Measurements from ENCODE around the gene PARP6.
"Not testable (repeated sequence)": the region's sequence is repeated elsewhere in the genome, so short reads cannot be mapped to it uniquely, and the experiment has no call there.

The PARP6 gene

DNA sequence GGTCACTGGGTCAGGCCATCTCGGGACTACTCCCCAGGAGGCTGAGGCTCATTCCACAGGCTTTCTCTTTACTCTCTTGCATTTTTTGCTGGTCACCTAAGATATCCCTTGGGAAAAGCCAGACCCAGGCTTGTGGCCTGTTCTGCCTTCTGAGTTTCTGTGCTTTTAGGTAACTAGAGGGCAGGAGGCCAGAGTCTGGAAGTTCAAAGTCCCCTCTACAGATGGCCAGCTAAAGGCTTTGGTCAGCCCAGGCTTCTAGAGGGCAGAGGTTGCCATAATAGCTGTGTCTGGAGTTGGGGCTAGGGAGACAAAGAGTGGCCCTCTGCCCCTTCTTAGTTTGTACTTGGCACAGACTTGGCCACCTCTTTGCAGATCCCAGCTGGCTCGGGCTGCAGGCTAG, 8.4 kb upstream of the PARP6 start:
- no peak for DNase-seq (ENCODE audit: low read depth)

DNA sequence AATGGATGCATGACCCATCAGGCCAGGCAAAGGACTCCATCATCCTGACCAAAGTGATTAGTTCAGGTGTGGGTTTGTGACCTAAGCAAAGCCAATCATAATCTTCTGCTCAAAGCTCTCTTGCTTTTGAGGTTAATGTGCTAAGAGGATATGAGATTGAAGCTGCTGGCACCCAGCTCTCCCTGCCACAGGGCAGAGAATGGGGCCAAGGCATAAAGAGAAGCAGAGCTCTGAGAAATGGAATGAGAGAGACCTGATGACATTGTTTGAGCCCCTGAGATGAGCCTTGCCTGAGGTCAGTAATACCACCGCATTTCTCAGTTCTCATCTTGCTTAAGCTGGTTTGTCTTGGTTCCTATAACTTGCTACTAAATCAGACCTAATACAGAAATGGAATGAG, 6.4 kb upstream of the PARP6 start:
- no peak for DNase-seq (ENCODE audit: low read depth)

DNA sequence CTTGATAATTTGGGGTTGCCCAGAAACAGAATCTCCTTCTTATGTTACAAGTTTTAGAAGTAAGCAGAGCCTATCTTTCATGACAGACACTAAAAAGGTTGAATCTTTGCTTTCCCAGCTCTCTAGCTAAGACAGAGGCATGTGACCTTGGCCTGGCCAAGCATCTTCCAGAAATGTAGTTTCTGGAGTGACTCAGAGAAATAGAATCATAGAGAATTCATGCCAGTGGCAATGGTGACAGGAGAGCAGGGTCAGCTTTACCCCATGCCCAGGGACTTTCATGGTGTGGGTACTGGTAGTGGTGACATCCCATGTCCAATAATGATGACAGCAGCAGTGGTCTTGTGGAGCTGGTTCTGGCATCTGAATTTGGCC, 4.0 kb upstream of the PARP6 start:
- no peak for DNase-seq (ENCODE audit: low read depth)

DNA sequence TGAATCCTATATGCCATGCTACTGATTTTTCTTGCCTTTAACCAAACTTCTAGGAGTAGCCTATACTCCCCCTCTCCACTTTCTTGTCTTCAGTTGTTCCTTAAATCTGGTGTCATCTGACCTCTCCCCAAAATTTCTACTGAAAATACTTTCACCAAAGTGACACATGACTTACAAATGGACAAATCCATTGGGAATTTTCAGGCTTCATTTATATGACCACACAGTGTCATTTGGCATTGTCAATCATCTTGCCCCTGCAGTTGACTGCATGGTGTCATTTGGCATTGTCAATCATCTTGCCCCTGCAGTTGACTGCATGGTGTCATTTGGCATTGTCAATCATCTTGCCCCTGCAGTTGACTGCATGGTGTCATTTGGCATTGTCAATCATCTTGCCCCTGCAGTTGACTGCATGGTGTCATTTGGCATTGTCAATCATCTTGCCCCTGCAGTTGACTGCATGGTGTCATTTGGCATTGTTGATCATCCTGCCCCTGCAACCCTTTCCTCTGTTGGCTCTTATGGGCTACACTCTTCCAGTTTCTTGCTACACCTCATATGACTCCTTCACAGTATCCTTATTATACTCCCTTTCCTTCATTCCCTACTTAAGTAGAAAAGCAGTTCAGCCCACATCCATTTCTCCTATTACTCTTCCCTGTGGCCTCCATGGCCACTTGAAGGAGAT, 3.4 kb upstream of the PARP6 start:
- not testable (repeated sequence) for DNase-seq (ENCODE audit: low read depth)

DNA sequence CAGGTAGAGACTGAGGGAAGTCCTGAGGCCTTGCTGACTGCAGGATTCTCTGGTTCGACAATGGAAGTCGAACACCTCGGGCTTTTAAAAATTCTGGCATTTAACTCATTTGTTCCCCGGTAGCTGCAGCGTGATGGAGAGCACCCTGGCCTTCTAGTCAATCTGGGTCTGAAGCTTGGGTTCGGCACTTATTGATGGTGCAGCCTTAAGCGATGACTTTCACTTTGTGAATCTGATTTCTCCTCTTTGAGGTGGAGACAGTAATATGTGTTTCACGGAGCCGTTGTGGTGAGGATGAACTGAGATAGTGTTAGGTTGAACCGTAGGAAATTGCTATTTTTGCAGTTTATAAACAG, 621 bp upstream of the PARP6 start:
- DNase-seq (ENCODE audit: low read depth): no peak

DNA sequence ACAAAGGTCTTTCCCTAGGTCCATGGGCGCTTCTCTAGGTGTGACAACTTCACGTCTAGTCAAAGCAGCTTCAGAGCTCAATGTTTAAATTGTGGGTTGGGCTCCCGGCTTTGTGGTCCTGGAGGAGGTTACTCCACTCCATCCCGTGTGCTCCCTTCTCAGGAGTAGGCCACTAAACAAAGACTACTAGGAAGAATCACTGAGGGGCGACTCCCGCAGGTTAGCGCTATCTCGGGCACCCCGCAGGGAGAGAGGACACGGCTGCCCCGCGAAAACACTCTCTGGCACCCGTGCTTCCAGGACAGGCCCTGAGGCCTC, 500 bp downstream of the PARP6 start:
- peak; percentile 0 for DNase-seq (ENCODE audit: low read depth)

DNA sequence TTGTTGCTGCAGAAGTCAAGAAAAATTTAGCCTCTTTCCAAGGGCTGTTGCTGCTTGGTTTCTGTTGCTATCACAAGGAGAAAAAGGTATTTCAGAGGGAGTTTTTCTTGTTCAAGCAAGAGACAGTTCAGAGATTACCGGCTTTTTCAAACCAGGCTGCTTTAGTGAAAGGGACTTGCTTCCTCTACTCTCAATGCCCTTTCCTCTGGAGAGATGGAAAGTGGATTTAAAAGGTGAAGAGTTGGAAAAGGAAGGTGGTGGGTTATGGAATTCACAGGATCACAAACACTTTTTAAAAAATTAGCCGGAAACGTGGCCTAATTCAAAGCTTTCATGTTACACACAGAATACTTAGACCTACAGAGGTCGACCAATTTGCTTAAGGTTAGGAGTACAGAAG, 1.1 kb downstream of the PARP6 start:
- DNase-seq (ENCODE audit: low read depth): no peak

DNA sequence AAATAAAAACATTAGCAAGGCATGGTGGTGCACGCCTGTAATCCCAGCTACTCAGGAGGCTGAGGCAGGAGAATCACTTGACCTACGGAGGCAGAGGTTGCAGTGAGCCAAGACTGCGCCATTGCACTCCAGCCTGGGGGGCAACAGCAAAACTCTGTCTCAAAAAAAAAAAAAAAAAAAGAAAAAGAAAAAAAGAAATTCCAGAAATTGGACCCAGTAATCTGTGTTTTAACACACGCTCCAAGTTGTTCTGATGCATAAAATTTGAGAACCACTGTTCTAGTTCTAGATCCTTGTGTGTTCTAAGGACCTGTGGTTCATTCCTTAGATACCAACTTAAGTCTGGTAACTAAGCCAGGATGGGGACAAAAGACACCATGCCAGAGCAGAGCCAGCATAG, 2.6 kb downstream of the PARP6 start:
- DNase-seq (ENCODE audit: low read depth): no peak

DNA sequence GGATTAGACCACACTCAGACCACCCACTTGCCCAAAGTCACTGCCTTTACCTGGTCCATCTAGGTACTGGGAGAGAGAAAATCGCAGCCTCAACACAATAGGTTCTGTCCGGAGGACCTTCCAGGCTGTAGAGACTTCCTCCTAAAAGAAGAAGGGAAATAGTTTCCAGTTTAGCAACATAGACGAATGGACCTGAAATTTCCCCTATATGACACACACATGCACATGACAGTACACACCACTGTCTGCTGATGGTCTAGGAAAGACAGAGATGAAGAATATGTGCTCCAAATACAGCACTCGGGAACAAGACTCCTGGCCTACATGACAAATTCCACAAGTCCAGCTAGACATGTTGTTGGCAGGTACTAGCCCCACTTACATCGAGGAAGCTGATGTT, 7.3 kb downstream of the PARP6 start:
- no peak for DNase-seq (ENCODE audit: low read depth)

DNA sequence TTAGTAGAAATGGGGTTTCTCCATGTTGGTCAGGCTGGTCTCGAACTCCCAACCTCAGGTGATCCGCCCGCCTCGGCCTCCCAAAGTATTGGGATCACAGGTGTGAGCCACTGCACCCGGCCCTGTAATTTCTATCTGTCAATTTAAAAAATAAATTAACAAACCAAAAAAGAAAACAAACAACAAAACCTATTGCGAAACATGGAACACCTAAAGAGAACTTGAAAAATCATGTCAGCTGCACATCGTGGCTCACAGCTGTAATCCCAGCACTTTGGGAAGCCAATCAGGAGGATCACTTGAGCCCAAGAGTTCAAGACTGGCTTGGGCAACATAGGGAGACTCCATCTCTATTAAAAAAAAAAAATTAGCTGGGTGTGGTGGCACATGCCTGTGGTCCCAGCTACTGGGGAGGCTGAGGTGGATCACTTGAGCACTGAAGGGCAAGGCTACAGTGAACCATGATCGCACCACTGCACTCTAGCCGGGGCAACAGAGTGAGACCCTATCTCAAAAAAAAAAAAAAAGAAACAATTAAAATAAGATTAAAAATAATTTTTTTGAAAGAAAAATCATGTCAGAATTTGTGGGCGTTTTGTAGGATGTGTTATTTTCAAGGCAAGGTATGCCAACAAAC, 19.6 kb downstream of the PARP6 start:
- no peak for DNase-seq (ENCODE audit: low read depth)

DNA sequence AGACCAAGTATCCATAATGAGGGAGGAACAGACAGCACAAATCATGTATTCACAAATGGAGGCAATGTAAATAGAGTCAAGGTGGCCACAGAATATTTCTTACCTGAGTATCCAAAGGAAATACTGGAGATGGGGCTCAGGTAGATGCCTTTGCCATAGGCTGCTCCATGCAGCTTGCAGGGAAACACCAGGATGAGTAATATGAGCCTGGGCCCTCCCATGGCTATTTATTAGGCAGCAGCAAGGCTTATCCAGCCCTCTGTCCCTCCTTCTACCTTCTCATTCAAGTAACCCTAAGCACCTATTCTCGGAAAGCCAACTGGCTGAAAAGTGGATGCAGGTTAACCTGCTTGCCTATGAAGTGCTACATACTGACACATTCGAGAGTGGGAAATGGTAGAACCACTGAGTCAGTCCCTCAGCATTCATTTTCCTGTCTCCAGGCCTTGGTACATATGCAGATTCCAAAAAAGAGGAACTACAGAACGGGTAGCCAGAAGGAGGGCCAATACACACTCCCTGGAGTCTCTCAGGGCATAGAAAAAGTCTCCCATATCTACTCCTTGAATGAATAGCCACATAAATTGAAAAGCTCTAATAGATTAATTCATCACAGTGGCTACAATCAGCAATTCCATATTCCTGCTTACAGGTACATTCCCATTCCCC, 23.1 kb downstream of the PARP6 start:
- DNase-seq (ENCODE audit: low read depth): no peak

DNA sequence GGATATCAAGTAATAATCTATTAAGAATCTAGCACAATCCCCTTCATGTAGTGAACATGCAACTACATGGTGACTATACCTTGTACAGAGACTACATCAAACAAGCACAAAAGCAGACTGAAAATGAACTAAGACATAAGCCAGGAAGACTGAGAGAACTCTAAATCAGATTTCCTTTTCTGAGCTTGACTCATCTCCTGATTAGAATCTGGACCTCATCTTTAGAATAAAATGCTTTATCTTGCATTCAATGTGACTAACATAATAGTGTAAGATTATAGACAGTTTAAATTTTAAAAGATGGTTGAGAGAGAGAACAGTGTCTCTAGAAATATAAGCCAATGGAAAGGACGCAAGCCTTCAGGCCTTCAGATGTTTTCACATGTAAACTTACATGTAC, 23.8 kb downstream of the PARP6 start:
- DNase-seq (ENCODE audit: low read depth): no peak

DNA sequence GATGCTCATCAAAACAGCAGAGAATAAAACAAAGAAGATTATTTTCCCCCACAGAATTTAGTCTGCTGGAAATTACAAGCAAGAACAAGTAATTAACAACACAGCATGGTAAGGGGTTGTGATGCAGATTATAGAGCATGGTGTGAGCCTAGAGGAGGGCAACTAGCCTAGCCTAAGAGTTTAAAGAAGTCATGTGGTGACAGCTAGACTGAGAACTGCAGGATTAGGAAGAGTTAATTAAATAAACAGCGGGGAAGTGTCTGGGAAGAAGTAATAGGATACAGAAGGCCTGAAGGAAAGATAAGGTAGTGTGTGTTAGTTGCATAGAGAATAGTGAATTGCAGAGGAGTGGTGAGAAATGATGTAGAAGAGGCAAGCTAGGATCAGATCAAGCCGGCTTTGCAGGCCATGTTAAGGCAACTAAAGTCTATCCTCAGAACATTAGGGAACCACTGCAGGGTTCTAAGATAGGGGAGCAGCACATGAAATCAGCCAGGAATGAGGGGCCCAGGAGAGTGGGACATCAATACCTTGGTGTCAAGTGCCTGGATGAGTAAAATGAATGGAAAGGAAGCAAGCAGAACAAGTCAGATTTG, 29.5 kb downstream of the PARP6 start:
- no peak for DNase-seq (ENCODE audit: low read depth)

DNA sequence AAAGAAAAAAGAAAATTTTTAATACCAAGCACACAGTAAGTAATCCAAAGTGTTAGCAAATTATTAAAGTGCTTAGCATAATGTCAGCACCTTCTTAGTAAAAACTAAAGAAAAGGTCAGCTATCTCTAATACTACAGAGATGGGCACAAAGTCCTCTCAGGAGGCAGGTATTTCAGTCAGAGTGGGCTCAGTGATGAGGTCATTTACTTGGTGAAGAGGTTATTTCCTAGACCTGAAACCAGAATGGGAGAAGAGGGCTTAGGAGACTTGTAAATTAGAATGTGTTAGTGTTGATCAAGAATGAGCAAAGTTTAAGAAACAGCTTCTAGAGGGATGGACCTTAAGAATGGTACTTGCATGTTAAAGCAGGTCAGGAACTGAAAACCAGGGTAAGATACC, 32.7 kb downstream of the PARP6 start:
- no peak for DNase-seq (ENCODE audit: low read depth)

DNA sequence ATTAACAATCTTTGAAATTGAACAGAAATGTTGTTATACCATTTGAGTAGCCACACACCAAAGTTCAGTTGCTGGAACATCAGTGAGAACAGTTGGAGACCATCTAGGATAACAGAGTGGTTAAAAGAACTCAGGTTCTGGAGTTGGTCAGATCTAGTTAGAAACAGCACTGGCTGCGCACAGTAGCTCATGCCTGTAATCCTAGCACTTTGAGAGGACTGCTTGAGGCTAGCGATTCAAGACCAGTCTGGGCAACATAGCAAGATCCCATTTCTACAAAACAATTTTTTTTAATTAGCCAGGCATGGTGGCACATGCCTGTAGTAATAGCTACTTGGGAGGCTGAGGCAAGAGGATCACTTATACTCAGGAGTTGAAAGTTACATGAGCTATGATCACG, 33.8 kb downstream of the PARP6 start:
- DNase-seq (ENCODE audit: low read depth): no peak

DNA sequence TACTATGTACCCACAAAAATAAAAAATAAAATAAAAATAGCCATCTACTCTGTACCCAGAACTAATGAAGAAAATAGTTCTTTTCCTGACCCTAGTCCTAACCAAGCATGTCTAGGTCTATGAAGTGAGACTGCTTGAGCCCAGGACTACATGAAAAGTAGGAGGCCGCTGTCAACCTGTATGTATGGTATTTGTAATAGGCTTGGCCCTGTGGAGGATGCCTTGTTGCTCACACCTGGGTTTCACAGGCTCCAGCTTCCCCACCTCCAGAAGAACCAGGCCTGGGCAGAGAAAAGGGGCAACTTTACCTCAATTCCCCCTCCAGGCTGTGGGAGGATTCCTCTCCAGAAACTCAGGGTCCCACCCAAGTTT, 34.5 kb downstream of the PARP6 start:
- no peak for DNase-seq (ENCODE audit: low read depth)

DNA sequence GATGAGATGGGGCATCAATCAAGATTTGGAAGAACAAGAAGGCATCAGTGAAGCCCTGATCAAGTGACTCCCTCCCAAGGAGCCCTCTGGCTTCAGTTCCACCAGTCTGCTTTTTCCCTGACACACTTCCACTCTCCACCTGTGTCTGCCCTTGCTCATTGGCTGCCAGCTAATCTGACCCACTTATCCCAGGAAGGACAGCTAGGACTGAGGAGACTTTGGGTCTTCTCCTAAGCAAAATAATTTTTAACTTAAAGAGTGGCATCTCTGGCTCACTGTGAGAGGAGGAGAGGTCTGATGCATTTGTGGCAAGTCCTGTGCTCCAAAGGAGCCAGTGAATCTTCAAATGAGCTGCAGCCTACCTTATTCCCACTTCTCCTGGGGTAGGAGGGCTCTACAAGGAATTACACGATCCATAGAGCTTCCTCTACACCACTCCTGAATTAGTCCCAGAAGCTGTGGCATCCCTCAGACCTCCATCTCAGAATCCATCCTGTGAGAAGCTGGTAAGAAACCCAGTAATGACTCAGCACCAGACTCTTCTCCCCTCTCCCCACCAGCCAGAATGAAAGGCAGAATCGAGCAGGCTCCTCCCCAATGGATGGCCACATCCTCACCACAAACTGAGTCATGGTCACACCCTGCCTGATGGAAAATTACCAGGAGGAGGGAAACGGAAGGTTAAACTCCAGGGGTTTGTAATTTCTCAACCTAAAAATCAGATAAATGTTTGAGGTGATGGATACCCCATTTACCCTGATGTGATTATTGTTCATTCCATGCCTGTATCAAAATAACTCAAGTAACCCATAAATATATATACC, 35.1 kb downstream of the PARP6 start:
- DNase-seq (ENCODE audit: low read depth): no peak

DNA sequence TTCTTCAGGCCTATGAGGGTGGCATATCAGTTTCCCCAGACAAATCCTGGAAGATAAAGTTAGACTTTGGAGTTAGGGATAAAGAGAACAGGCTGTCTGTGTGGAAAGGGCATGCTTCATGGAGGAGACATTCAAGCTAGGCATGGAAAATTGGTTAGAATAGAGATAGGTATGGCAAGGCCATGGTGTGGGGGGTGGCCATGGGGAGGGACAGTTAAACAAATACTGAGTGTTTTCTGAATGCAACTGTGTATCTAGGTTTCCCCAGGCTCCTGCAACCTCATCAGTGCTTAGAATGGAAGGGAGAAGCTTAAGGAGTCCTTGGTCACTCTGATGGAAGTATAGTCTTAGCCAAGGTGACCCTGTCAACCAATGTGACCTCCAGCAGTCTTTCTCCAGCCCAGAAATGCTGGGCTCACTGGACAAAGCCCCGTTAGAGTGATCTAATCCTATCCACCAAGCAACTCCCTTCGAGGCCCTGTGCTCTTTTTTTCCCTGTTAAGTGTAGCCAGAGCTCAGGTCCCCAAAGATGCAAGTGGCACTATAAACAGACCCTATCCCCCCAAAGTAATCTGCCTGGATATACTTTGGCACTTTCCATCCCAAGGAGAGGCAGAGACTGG, 35.9 kb downstream of the PARP6 start:
- no peak for DNase-seq (ENCODE audit: low read depth)

DNA sequence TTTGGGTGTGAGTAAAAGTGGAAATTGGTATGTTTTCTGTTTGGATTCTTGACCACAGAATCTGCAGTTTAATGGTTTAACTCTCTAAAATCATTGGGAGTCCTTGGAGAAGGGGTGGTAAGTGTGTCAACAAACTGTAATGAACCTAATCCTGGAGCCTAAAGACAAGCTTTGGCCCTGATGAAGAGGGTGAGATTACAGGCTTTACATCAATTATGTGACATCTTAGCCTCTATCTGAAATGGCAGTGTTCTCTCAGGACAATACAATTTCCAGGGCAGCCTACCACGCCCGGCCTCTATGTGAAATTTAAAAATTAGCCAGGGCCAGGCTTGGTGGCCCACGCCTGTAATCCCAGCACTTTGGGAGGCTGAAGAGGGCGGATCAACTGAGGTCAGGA, 37.1 kb downstream of the PARP6 start:
- no peak for DNase-seq (ENCODE audit: low read depth)

DNA sequence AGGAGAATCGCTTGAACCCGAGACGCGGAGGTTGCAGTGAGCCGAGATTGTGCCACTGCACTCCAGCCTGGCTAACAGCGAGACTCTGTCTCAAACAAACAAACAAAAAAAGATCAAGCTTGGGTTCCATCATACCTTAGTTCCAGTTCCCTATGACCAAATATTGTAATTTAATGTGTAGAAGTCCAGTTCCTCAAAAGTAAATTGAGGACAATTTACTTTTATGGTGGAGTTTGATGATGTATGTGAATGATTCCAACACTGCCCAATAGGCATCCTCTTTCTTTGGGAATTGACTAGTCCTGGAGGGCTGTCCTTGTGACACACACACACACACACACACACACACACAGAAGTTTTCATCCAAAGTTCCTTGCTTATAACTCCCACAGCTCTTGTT, 38.6 kb downstream of the PARP6 start:
- DNase-seq (ENCODE audit: low read depth): no peak

DNA sequence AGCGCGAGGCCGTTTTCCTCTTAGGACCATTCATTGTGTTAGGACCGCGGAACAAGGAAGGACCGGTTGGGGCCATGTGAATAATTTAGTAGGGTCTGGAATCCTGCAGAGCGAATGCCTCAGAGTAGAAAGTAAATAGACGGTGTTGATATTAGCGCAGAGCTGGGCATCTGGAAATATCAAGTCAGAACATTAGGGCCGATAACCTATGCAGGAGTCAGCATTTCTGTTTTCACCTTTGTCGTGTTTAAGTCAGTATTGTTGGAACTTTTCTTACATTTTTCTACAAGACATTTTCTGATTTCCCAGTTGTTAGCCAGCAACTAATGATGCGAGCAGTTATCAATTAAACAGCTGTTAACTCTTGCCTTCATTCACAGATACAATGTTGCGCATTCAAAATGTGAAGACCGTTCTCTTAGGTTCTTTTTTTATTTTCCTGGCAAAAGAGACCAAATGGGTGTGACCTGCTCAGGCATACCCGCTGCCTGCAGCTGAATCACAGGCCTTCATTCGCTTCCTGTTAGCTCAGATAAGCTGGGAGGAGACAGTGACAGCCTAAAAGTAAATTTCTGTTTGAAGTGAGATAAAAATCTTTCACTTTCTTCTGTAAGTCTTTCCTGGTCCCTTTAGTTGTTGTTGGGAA, 40.4 kb downstream of the PARP6 start:
- DNase-seq (ENCODE audit: low read depth): no peak

All from stimulated activated CD8-positive, alpha-beta memory T cell treated with anti-CD3 and anti-CD28 coated beads, Interleukin-15, amount 100 ng/mL, for 1 hour (primary cell).